ENCODE data around the gene GCNT4.
"Not testable (repeated sequence)": the region's sequence is repeated elsewhere in the genome, so short reads cannot be mapped to it uniquely, and the experiment has no call there.

GCNT4 gene, protein sequence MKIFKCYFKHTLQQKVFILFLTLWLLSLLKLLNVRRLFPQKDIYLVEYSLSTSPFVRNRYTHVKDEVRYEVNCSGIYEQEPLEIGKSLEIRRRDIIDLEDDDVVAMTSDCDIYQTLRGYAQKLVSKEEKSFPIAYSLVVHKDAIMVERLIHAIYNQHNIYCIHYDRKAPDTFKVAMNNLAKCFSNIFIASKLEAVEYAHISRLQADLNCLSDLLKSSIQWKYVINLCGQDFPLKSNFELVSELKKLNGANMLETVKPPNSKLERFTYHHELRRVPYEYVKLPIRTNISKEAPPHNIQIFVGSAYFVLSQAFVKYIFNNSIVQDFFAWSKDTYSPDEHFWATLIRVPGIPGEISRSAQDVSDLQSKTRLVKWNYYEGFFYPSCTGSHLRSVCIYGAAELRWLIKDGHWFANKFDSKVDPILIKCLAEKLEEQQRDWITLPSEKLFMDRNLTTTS

DNA sequence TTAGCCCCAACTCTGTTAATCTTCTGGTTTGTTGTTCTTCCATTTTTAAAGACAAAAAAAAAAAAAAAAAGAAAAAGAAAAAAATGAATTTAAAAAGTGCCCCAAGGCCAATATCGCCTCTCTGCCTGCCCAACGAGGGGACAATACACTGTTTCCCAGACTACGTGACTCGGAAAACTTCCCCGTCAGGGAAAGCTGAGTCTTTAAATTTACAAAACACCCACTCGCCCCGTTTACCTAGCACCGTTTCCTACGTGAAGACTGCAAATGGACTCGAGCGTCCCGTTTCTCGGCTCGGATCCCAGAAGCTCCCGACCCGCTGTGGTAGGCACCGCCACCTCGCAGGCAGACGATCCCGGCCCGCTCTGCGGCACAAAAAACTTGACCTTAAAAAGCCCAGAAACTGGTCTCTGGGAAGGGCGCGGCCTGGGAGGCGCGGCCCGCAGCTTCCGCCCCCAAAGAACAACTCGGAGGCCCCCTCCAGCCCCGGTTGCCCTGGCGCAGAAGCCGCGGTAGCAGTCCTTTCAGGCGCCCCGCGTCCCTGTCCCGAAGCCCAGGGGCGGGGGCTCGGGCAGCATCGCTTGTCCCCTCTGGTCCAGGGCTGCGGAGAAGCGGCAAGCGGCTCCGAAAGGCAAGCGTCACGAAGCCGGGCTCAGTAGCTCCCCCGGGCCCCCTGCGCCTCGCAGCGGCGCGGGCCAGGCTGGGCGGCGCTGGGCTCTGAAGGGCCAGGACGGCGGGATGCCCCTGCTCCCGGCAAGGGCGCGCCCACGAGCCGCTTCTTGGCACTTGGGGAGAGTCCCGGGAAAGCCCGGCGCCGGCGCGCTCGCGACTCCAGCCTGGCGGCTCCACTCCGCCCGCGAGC lies at the start of gene GCNT4:
TSS of gene GCNT4 (minus strand) at position 367 of the 862 bp plus-strand sequence. CDS start 22,521 bp downstream, outside the sequence.
- H3K27ac Mint-ChIP-seq = peak within 1 kb of the TSS; percentile 91
- H3K36me3 Mint-ChIP-seq = peaks cover 2% of the 10 kb centered on the region
- peaks cover 81% of the 10 kb centered on the region for H3K4me1 Mint-ChIP-seq
- H3K4me3 Mint-ChIP-seq = peak within 1 kb of the TSS; percentile 85
- no peaks in the 10 kb centered on the region for H3K9me3 Mint-ChIP-seq
- H3K27me3 Mint-ChIP-seq = peaks cover 10% of the 10 kb centered on the region
- DNase-seq = peak; percentile 61
- CTCF ChIA-PET = interaction anchor here (0.8 to 5.0 kb wide), 4 partner anchors 18 to 184 kb away, joined by 3 to 30 read pairs (median 7); partner anchors contain the start of gene ANKRD31

DNA sequence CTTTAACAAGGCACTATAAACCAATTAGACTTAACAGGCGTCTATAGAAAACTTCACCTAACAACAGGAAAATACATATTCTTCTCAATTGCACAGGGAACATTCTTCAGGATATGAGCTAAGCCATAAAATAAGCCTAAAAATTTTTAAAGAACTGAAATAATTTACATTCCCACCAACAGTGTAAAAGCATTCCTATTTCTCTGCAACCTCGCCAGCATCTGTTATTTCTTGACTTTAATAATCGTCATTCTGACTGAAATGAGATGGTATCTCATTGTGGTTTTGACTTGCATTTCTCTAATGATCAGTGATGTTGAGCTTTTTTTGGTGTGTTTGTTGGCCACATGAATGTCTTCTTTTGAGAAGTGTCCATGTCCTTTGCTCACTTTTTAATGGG lies 43.6 kb upstream of the GCNT4 start:
- DNase-seq, CTCF ChIA-PET, H3K27ac Mint-ChIP-seq, H3K36me3 Mint-ChIP-seq, H3K9me3 Mint-ChIP-seq, H3K4me1 Mint-ChIP-seq, H3K27me3 Mint-ChIP-seq, H3K4me3 Mint-ChIP-seq: not testable (repeated sequence)

DNA sequence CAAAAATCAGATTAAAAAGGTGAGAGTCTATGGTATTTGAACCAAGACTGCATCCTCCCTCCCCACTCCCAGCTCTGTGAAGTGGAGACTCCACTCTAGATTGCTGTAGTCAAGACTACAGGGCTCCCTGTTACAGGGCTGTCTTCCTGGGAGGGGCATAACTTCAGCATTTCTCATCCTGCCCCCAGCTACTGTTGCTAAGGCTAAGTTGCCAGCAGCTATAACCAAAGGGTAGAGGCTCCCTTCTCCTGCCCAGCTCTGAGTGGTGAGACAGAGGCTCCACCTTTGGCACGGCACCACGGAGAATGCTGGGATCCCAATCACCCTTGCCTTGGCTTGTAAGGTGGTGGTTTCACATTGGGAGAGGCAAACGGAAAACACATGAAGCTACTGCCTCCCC lies 39.2 kb upstream of the GCNT4 start:
- no peak overlapping the region for H3K27ac Mint-ChIP-seq
- H3K36me3 Mint-ChIP-seq = no peaks in the 10 kb centered on the region
- H3K9me3 Mint-ChIP-seq = no peaks in the 10 kb centered on the region
- DNase-seq = no peak
- H3K27me3 Mint-ChIP-seq = no peaks in the 10 kb centered on the region
- no peak overlapping the region for H3K4me3 Mint-ChIP-seq
- CTCF ChIA-PET = no interaction called here
- H3K4me1 Mint-ChIP-seq = peaks cover 4% of the 10 kb centered on the region

DNA sequence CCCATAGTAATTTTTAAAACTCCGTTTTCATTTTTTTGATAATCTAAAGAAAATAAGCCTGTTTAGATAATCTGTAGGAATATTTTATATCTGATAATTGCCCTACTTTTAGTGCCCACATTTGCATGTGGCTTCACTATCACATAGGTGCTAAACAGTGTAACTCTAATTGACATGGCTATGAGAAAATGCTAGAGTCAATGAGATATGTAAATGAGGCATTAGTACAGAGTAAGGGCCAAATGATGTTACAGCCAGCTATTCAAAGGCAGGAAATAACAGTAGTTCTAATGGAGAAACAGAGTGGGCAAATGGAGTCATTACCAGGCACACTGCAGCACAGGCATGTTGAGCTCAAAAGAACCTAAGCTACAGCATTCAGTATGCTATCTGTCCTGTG lies 37.3 kb upstream of the GCNT4 start:
- no peak for DNase-seq
- CTCF ChIA-PET = interaction anchor here (0.7 to 0.9 kb wide), 2 partner anchors 40 to 84 kb away, joined by 3 read pairs; no protein-coding TSS in a partner anchor
- Mint-ChIP-seq H3K4me3 (no peak overlapping the region), H3K36me3 (no peaks in the 10 kb centered on the region), H3K9me3 (no peaks in the 10 kb centered on the region), H3K27me3 (no peaks in the 10 kb centered on the region), H3K27ac (no peak overlapping the region), H3K4me1 (peaks cover 4% of the 10 kb centered on the region)

DNA sequence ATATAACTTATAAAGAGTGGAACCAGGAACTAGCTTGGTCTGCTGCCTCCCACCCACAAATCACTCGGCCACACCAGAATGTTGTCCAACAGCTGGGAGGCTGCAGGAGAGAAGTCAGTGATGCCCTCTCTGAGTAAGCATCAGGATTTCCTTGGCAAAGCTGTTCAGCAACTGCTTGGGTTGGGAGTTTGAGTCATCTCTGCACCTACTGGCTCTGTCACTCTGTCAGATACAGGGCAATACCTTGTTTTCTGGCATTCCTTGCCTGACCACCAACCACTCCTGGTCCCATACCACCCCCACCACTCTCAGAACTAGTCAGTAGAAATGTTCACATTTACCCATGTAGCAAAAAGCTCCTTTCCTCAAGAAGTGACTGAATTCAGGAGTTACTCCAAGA lies 36.8 kb upstream of the GCNT4 start:
- no peak overlapping the region for H3K27ac Mint-ChIP-seq
- no peak overlapping the region for H3K4me3 Mint-ChIP-seq
- H3K27me3 Mint-ChIP-seq = no peaks in the 10 kb centered on the region
- no peak for DNase-seq
- H3K9me3 Mint-ChIP-seq = no peaks in the 10 kb centered on the region
- H3K4me1 Mint-ChIP-seq = peaks cover 4% of the 10 kb centered on the region
- CTCF ChIA-PET = interaction anchor here (0.9 kb wide), 1 partner anchor 39 kb away, joined by 3 read pairs; no protein-coding TSS in a partner anchor
- H3K36me3 Mint-ChIP-seq = no peaks in the 10 kb centered on the region

DNA sequence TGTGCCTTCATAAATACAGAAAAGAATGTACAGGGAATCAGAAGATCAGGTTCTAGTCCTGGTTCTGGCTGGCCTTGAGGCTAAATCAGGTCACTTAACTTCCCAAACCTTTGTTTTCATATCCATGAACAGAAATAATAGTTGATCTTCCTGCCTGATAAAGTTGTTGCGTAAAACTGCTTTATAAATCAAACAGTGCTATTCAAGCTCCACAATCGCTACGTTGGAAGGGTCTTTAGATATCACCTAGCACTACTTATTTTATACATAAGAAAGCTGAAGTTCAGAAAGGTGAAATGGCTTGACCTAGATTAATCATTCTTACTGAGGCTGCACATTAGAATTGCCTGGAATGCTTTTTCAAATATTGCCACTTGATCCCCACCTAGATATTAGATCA lies 36.3 kb upstream of the GCNT4 start:
- Mint-ChIP-seq H3K36me3 (no peaks in the 10 kb centered on the region), H3K27ac (no peak overlapping the region), H3K9me3 (no peaks in the 10 kb centered on the region), H3K4me3 (no peak overlapping the region), H3K27me3 (no peaks in the 10 kb centered on the region), H3K4me1 (peaks cover 4% of the 10 kb centered on the region)
- DNase-seq = no peak
- CTCF ChIA-PET = no interaction called here

DNA sequence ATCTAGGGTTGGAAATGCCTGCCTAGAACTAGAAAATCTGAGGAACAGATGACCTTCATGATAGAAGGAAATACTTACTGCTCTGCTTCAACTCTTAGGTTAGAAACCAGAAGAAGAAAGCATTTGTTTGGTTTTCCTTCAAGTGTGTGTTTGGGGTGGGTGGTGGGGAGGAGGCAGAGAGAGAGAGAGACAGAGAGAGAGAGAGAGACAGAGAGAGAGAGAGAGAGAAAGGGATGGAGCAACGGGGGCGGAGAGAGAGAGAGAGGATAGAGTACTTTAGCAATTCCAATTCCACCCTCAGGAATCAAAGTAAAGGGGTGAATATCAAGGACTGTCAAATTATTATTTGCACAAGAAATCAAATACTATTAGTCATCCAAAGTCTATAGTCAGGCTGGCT lies 29.2 kb upstream of the GCNT4 start:
- no peaks in the 10 kb centered on the region for H3K27me3 Mint-ChIP-seq
- no peaks in the 10 kb centered on the region for H3K36me3 Mint-ChIP-seq
- CTCF ChIA-PET = no interaction called here
- H3K9me3 Mint-ChIP-seq = no peaks in the 10 kb centered on the region
- peaks cover 5% of the 10 kb centered on the region for H3K4me1 Mint-ChIP-seq
- H3K4me3 Mint-ChIP-seq = no peak overlapping the region
- no peak overlapping the region for H3K27ac Mint-ChIP-seq
- no peak for DNase-seq

DNA sequence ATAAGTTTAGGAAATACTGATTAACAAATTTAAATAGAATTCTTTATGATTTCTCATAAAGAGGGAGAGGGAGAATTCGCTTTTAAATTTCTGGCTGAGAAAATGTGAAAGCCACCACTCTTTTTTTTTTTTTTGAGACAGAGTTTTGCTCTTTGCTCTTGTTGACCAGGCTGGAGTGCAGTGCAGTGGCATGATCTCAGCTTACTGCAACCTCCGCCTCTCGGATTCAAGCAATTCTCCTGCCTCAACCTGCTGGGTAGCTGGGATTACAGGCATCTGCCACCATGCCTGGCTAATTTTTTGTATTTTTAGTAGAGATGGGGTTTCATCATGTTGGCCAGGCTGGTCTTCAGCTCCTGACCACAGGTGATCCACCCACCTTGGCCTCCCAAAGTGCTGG lies 27.0 kb upstream of the GCNT4 start:
- H3K4me1 Mint-ChIP-seq, H3K4me3 Mint-ChIP-seq, H3K9me3 Mint-ChIP-seq, H3K27me3 Mint-ChIP-seq, H3K36me3 Mint-ChIP-seq, CTCF ChIA-PET, H3K27ac Mint-ChIP-seq, DNase-seq: not testable (repeated sequence)

DNA sequence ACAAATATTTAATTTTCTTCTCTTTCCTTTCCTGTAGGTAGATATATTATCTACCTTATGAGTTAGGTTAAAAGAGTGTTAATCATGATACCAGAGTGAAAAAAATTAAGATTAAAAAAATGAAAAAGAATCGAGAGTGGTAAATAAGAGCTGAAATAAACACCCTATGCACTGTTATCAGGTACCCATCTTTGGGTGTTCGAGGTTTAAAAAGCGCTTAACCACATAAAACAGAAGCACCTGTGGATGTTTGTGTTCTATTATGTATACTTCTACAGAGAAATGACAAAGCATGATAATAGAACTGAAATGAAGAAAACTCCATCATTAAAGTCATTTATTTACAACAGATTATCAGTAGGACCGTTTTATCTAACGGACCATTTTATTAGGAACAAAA lies 25.7 kb upstream of the GCNT4 start:
- no peaks in the 10 kb centered on the region for H3K36me3 Mint-ChIP-seq
- no peaks in the 10 kb centered on the region for H3K9me3 Mint-ChIP-seq
- H3K4me3 Mint-ChIP-seq = no peak overlapping the region
- H3K4me1 Mint-ChIP-seq = peaks cover 8% of the 10 kb centered on the region
- no peaks in the 10 kb centered on the region for H3K27me3 Mint-ChIP-seq
- CTCF ChIA-PET = no interaction called here
- DNase-seq = no peak
- H3K27ac Mint-ChIP-seq = no peak overlapping the region

DNA sequence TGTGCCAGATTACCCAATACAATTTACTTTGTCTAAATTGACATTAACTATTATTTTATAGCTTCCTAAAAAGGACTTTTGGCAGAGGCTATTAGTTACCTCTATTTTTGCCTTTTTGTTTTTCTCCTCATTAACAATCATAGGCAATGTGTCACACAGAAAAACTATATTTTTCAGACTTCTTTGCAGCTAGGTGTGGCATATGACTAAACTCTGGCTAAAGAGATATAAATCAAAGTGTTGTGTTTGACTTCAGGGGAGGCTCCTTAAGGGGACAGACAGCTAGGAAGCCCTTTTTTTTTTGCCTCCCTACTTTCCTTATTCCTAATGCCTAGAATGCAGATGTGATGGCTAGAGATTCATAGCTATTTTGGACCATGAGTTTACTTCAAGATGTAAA lies 19.7 kb upstream of the GCNT4 start:
- no peak for DNase-seq
- Mint-ChIP-seq H3K9me3 (peaks cover 2% of the 10 kb centered on the region), H3K36me3 (no peaks in the 10 kb centered on the region), H3K27me3 (no peaks in the 10 kb centered on the region), H3K4me3 (no peak overlapping the region), H3K4me1 (peaks cover 3% of the 10 kb centered on the region), H3K27ac (no peak overlapping the region)
- CTCF ChIA-PET = no interaction called here

DNA sequence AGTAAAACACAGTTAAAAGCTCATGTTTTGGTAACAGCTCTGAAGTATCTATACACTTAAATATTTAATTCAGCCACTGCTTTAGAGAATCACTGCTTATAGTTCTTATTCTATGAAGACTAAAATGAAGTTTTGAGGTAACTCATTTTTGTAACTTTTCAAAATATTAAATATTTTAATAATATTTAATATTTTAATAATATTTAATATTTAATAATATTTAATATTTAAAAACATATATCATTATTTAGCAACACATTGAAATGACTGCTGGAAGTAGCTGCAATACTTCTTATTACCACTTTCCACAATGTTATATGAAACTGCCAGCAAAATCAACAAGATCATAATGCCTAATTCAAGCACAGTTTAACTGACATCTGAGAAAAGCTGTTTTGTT lies 18.7 kb upstream of the GCNT4 start:
- Mint-ChIP-seq H3K27me3 (no peaks in the 10 kb centered on the region), H3K4me1 (peaks cover 3% of the 10 kb centered on the region)
- CTCF ChIA-PET = interaction anchor here (0.9 to 1.3 kb wide), 2 partner anchors 14 to 19 kb away, joined by 3 read pairs; partner anchors contain the start of gene GCNT4

DNA sequence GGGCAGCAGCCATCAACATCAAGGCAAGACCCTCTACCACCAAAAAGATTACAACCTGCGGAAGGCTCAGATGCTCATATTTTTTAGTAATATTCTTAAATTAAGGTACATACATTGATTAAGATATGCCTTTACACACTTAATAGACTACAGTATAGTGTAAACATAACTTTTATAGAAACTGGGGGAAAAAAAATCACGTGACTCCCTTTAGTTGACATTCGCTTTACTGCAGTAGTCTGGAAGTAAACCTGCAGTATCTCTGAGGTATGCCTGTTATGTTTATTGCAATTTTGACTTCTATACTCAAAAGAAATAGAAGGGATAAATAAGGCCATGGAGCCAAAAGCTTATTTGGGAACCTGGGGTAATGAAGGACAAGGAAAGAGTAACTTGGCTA lies 15.1 kb upstream of the GCNT4 start:
- Mint-ChIP-seq H3K9me3 (peaks cover 2% of the 10 kb centered on the region), H3K27me3 (no peaks in the 10 kb centered on the region), H3K4me3 (no peak overlapping the region), H3K27ac (no peak overlapping the region), H3K36me3 (peaks cover 1% of the 10 kb centered on the region), H3K4me1 (peaks cover 9% of the 10 kb centered on the region)
- CTCF ChIA-PET = no interaction called here
- no peak for DNase-seq

More for the DNA sequence above, 18.7 kb upstream of the GCNT4 start:
- Mint-ChIP-seq H3K9me3 (peaks cover 2% of the 10 kb centered on the region), H3K36me3 (no peaks in the 10 kb centered on the region), H3K4me3 (no peak overlapping the region), H3K27ac (no peak overlapping the region)
- no peak for DNase-seq

DNA sequence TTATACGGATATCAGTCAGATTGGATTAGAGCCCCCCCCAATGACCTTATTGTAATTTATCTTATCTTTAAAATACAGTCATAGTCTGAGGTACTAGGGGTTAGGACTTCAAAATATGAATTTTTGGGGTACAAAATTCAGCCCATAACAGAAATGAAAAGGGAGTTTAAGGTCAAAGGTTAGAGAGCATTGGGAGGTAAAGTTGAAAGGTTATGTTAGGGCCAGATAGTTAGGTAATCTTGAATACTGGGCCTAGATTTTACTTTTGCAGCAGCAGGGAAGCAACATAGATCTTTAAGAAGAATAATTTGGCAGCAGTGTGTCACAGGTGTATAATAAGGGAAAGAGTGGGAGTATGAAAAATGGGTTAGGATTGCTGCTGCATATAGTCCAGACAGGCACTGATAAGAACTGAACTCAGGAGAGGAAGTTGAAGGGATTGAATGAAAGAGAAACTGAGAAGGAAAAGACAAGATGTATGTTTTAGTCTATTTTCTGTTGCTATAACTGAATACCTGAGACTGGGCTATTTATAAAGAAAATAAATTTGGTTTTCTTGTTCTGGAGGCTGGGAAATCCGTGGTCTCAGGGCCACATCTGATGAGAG lies 10.7 kb upstream of the GCNT4 start:
- no peaks in the 10 kb centered on the region for H3K27me3 Mint-ChIP-seq
- H3K4me3 Mint-ChIP-seq = no peak overlapping the region
- CTCF ChIA-PET = no interaction called here
- peaks cover 46% of the 10 kb centered on the region for H3K4me1 Mint-ChIP-seq
- H3K9me3 Mint-ChIP-seq = no peaks in the 10 kb centered on the region
- peaks cover 1% of the 10 kb centered on the region for H3K36me3 Mint-ChIP-seq
- peak overlapping the region; percentile 60 for H3K27ac Mint-ChIP-seq
- no peak for DNase-seq

DNA sequence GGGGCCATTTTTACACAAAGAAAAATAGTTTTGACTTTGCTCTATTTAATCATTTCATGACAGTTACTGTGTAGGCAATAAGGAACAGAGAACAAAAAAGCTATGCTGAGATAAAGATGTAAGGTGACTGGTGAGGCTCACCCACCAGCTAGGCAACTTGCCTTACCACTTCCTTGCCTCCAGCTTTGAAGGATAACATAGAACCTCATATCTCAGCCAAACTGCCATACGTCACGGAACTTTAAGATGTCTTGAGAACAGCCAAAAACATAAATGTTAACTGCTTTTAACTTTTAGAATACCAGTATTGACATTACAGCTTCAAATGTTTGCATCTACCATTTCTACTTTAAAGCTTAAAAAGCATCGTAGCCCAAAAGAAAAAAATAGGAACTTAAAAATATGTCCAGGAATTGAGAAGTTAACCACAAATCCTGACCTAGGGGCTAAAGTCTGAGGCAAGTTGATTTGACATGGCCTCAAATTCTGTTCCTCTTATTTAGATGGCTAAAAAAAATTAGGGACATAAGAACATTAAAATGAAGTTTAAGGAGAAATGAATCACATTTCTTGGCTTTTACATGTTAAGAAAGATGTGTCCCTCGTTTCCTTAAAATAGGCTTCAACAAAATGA lies 7.7 kb upstream of the GCNT4 start:
- CTCF ChIA-PET = interaction anchor here (0.7 to 1.9 kb wide), 4 partner anchors 9 to 177 kb away, joined by 3 to 10 read pairs (median 4); no protein-coding TSS in a partner anchor
- H3K27ac Mint-ChIP-seq = peak overlapping the region; percentile 87
- peaks cover 1% of the 10 kb centered on the region for H3K36me3 Mint-ChIP-seq
- peaks cover 70% of the 10 kb centered on the region for H3K4me1 Mint-ChIP-seq
- no peaks in the 10 kb centered on the region for H3K9me3 Mint-ChIP-seq
- DNase-seq = peak; percentile 63
- no peak overlapping the region for H3K4me3 Mint-ChIP-seq
- H3K27me3 Mint-ChIP-seq = no peaks in the 10 kb centered on the region
